ENCODE measurements around the gene PFDN1. TPM values are rescaled to one million over a fixed set of nuclear protein-coding genes. Genes with fewer than 3 reads are reported as not detected.
A peak's percentile ranks its signal among the peaks of the same experiment; 100 is the strongest.

Gene PFDN1
- total RNA-seq, 6 experiments from 2014 or later: 75.0 to 95.8 (median 89.0) TPM

DNA sequence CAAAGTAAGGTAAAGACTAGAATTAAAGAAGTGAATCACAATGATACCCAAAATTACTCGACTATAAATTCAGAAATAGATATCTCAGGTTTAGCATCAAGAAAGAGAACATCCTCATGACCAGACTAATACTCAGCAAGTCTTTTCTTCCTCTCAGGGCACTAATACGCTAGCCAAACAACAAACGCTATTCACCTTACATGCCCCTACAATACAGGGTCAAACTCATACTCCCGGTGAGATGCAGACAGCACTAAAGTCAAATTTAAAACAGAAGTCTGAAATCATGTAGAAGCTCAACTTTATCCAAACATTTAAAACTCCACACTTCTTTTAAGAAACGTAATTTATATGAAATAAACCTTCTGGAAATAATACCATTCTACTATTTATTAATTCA lies 5.6 kb downstream of the PFDN1 start:
- Mint-ChIP-seq H3K27ac (0 out of 2 replicates have a peak overlapping the region, but pooled peaks have one; percentile 60), H3K27me3 (ENCODE audit: insufficient read depth) (no peaks in the 10 kb centered on the region), H3K4me1 (ENCODE audit: low read depth) (peaks cover 95% of the 10 kb centered on the region), H3K9me3 (no peaks in the 10 kb centered on the region), H3K36me3 (ENCODE audit: low read depth) (peaks cover 11% of the 10 kb centered on the region; the same call in 1 of the 2 replicates), H3K4me3 (no peak overlapping the region)
- TF ChIP-seq, protein P1, sequence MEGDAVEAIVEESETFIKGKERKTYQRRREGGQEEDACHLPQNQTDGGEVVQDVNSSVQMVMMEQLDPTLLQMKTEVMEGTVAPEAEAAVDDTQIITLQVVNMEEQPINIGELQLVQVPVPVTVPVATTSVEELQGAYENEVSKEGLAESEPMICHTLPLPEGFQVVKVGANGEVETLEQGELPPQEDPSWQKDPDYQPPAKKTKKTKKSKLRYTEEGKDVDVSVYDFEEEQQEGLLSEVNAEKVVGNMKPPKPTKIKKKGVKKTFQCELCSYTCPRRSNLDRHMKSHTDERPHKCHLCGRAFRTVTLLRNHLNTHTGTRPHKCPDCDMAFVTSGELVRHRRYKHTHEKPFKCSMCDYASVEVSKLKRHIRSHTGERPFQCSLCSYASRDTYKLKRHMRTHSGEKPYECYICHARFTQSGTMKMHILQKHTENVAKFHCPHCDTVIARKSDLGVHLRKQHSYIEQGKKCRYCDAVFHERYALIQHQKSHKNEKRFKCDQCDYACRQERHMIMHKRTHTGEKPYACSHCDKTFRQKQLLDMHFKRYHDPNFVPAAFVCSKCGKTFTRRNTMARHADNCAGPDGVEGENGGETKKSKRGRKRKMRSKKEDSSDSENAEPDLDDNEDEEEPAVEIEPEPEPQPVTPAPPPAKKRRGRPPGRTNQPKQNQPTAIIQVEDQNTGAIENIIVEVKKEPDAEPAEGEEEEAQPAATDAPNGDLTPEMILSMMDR (IDR thresholded peaks at IDR 0.05): no peak
- DNase-seq: no peak

DNA sequence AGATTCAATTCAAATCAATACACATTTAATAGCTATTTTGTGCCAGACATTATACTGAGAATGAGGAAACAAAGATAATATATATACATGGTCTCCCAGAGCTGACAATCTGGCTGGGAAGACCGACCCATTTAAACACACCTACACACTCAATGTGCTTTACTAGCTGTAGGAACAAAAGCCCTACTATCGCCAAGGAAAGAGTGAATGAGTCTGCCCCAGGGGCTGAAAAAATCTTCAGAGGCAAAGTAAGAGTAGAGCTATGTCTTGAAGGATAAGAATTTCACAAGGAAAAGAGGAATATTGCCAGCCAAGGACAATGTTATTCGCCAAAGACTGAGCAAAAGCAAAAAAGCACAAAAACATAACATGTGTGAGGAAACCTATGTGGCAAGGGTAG lies 6.6 kb downstream of the PFDN1 start:
- Mint-ChIP-seq H3K27ac (no peak overlapping the region), H3K27me3 (ENCODE audit: insufficient read depth) (no peaks in the 10 kb centered on the region), H3K36me3 (ENCODE audit: low read depth) (peaks cover 14% of the 10 kb centered on the region), H3K4me1 (ENCODE audit: low read depth) (peaks cover 92% of the 10 kb centered on the region), H3K4me3 (no peak overlapping the region), H3K9me3 (no peaks in the 10 kb centered on the region)
- TF ChIP-seq, protein P1 (IDR thresholded peaks at IDR 0.05): no peak
- DNase-seq: no peak

DNA sequence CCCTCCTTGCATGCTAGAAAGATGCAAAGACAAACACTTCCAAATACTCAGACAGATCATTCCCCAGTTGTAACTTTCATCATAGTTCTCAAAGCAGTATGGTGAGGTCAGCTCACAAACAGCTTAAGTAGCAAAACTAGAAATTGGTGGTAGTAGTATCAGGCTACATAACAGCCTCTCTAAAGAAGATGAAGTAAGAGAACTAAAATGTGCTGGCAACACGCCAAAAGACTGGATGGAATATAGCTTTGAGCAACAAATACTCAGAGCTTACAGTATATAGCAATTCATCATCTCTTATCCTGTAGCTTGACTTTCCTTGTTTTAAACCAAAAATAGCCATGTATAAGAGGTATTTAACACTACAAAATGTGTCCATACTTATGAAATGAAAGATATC lies 7.5 kb downstream of the PFDN1 start:
- peak overlapping the region; percentile 34; the same call in 1 of the 2 replicates for H3K4me3 Mint-ChIP-seq
- H3K4me1 Mint-ChIP-seq (ENCODE audit: low read depth): peaks cover 89% of the 10 kb centered on the region
- TF ChIP-seq, protein P1 (IDR thresholded peaks at IDR 0.05): no peak
- H3K27ac Mint-ChIP-seq: peak overlapping the region; percentile 60
- peaks cover 21% of the 10 kb centered on the region for H3K36me3 Mint-ChIP-seq (ENCODE audit: low read depth)
- H3K9me3 Mint-ChIP-seq: no peaks in the 10 kb centered on the region
- peak; percentile 94 for DNase-seq
- no peaks in the 10 kb centered on the region; the same call in 1 of the 2 replicates for H3K27me3 Mint-ChIP-seq (ENCODE audit: insufficient read depth)

DNA sequence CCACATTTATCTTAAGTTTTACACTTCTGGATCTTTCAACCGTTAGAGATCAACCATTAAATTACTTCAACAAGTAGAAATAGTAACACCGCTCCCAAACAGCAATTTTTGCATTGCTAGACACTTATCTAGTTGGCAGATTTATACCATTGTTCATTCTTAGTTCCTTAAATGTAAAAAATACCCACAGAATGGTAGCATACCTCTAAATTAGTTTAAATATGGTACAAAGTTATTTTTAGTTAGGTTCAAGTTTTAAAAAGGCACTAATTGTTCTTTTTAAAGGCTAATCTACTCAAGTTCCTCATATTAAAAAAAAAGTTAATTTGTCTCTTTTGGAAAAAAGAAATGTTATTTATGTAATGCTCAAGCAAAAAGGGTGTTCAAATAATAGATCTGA lies 8.1 kb downstream of the PFDN1 start:
- H3K27me3 Mint-ChIP-seq (ENCODE audit: insufficient read depth): no peaks in the 10 kb centered on the region; the same call in 1 of the 2 replicates
- no peak overlapping the region for H3K4me3 Mint-ChIP-seq
- TF ChIP-seq, protein P1 (IDR thresholded peaks at IDR 0.05): no peak
- no peak for DNase-seq
- peak overlapping the region; percentile 58; the same call in 1 of the 2 replicates for H3K27ac Mint-ChIP-seq
- H3K36me3 Mint-ChIP-seq (ENCODE audit: low read depth): peaks cover 19% of the 10 kb centered on the region
- peaks cover 89% of the 10 kb centered on the region for H3K4me1 Mint-ChIP-seq (ENCODE audit: low read depth)
- no peaks in the 10 kb centered on the region for H3K9me3 Mint-ChIP-seq

DNA sequence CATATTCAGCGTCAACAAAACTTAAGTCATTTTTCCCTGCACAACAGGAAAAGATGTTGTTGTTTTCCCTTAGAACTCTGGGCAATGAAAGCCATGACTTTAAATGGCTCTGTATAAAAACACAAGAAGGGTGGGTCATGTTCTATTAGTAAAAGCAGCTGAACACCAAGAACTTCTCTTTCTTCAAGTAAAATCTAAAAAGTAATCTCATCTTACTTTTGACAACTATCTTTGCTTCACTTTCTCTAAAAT lies 9.1 kb downstream of the PFDN1 start:
- Mint-ChIP-seq H3K4me3 (no peak overlapping the region), H3K27me3 (ENCODE audit: insufficient read depth) (no peaks in the 10 kb centered on the region; the same call in 1 of the 2 replicates), H3K36me3 (ENCODE audit: low read depth) (peaks cover 15% of the 10 kb centered on the region), H3K27ac (no peak overlapping the region), H3K4me1 (ENCODE audit: low read depth) (peaks cover 89% of the 10 kb centered on the region), H3K9me3 (no peaks in the 10 kb centered on the region)
- no peak for DNase-seq
- TF ChIP-seq, protein P1 (IDR thresholded peaks at IDR 0.05): no peak
